Ovary (tissue), 9 donors: Measurements from ENCODE around the gene ERVFRD-1. TPM values are rescaled to one million over a fixed set of nuclear protein-coding genes. Genes with fewer than 3 reads are reported as not detected.

ENCODE experiments used
- DNase-seq, 5 donors: peaks; one replicate each; pipeline ENCODE4 v3.0.0-alpha.2; 2019 to 2020
- H3K27ac ChIP-seq, 2 donors: fragments of 200-600 bp; one replicate each; pipeline versions ENCODE4 v1.5.1 to v1.8.0; 2019 to 2022
- H3K27me3 ChIP-seq: fragments of 200-600 bp; one replicate; pipeline ENCODE4 v1.8.0; 2022
- H3K36me3 ChIP-seq: fragments of 200-600 bp; sonication (generic); one replicate; pipeline ENCODE4 v1.5.1; 2019
- H3K4me1 ChIP-seq: one replicate; pipeline ENCODE4 v1.8.1; 2013; ENCODE audit warnings: mild to moderate bottlenecking, moderate library complexity; ENCODE audit not compliant: insufficient read depth
- H3K4me3 ChIP-seq: fragments of 200-600 bp; sonication (generic); one replicate; pipeline ENCODE4 v1.5.1; 2017
- H3K9me3 ChIP-seq, 2 donors: fragments of 200-600 bp in 1 of 2; sonication (generic) in 1 of 2; one replicate each; pipeline versions ENCODE4 v1.5.1 to v1.8.1; 2013 to 2019; ENCODE audit warnings: mild to moderate bottlenecking in 1 of 2, moderate library complexity in 1 of 2
- EP300 ChIP-seq: sonication (generic); formaldehyde crosslinking; IDR thresholded peaks from one replicate; pipeline ENCODE4 v1.6.1; 2017; ENCODE audit warnings: antibody characterized with exemption
- POLR2A ChIP-seq: fragments of 450-650 bp; IDR thresholded peaks from one replicate; pipeline ENCODE4 v1.6.1; 2017; ENCODE audit warnings: antibody characterized with exemption, mild to moderate bottlenecking, moderate library complexity
- WGBS, 3 donors: extraction: QIAGEN DNeasy Blood & Tissue Kit in 1 of 3; methylation state at CpG; one replicate each; pipeline versions ENCODE4 v1.1.5 to v1.1.7; 2013 to 2017; 5-methylcytosine and 5-hydroxymethylcytosine counted together
- intact Hi-C, 4 donors: fragments of 100-400 bp; cut with DNase I; formaldehyde crosslinking; loops; one replicate each; pipeline versions ENCODE4 v1.11.0 to v1.15.1; 2022 to 2023
- polyA plus RNA-seq, 2 donors: library from polyadenylated mRNA; stranded (reverse); fragments of 200-250 nt in 1 of 2; fragments of 350-450 nt in 1 of 2; fragmentation: Illumina TruSeq in 1 of 2; extraction: RNeasy Lipid Tissue Mini Kit (QIAGEN cat#74804) in 1 of 2; gene quantifications; one replicate each; pipeline ENCODE4 v1.2.3, GENCODE V29; 2013 to 2014
- total RNA-seq, 7 donors: library from RNA; depleted of rRNA in 2 of 7; stranded (reverse); fragments of >200 nt in 2 of 7; fragmentation: NEBNext Ultra II Directional in 3 of 7; extraction: Animal tissue kit (Norgen Biotek cat#: 25700) in 3 of 7; gene quantifications; one replicate each; pipeline versions ENCODE4 v1.1.0 to v1.2.4, GENCODE V29; 2016 to 2023
- TF ChIP-seq, protein P1 (sequence below), 3 donors: fragments of 450-650 bp in 2 of 3; fragments of 200-600 bp in 1 of 3; IDR thresholded peaks; one replicate each; pipeline versions ENCODE4 v1.5.1 to v1.8.0; 2016 to 2022; ENCODE audit warnings: antibody characterized with exemption in 3 of 3, mild to moderate bottlenecking in 1 of 3
- donor health status: DM: no; HTN: no; CAD: no; lungs with moderate emphysema.
- donor health status: DM: no; HTN: no; CAD: no.
- donor health status: Bipolar disorder and iron deficiency.
- donor health status: DM: yes; HTN: yes; CAD: no.
- donor health status: DM: no; HTN: no; CAD: no.
- donor health status: DM: yes; HTN: yes; CAD: no.

Gene ERVFRD-1
- total and polyA plus RNA-seq, 9 donors, result 0.05 to 0.78 (median 0.12) TPM; not detected in 6

- no peaks in the 10 kb centered on the region for H3K27me3 ChIP-seq
- DNase-seq, result no peak
- intact Hi-C loops, result no loop called here
- no peak overlapping the region for H3K27ac ChIP-seq
- no peaks in the 10 kb centered on the region for H3K9me3 ChIP-seq
- 60 to 63% (median 60%) methylated on average over 3 of the region's 3 CpGs for WGBS, 3 donors
- no peaks in the 10 kb centered on the region for H3K36me3 ChIP-seq
- no peak for TF ChIP-seq EP300
- TF ChIP-seq, protein P1, sequence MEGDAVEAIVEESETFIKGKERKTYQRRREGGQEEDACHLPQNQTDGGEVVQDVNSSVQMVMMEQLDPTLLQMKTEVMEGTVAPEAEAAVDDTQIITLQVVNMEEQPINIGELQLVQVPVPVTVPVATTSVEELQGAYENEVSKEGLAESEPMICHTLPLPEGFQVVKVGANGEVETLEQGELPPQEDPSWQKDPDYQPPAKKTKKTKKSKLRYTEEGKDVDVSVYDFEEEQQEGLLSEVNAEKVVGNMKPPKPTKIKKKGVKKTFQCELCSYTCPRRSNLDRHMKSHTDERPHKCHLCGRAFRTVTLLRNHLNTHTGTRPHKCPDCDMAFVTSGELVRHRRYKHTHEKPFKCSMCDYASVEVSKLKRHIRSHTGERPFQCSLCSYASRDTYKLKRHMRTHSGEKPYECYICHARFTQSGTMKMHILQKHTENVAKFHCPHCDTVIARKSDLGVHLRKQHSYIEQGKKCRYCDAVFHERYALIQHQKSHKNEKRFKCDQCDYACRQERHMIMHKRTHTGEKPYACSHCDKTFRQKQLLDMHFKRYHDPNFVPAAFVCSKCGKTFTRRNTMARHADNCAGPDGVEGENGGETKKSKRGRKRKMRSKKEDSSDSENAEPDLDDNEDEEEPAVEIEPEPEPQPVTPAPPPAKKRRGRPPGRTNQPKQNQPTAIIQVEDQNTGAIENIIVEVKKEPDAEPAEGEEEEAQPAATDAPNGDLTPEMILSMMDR (IDR thresholded peaks at IDR 0.05), result no peak
- no peak for TF ChIP-seq POLR2A
- H3K4me3 ChIP-seq, result no peak overlapping the region
- H3K4me1 ChIP-seq, result no peaks in the 10 kb centered on the region
Measured at GRCh38 chr6:11080296-11080695, 31.2 kb downstream of the ERVFRD-1 start.

DNA sequence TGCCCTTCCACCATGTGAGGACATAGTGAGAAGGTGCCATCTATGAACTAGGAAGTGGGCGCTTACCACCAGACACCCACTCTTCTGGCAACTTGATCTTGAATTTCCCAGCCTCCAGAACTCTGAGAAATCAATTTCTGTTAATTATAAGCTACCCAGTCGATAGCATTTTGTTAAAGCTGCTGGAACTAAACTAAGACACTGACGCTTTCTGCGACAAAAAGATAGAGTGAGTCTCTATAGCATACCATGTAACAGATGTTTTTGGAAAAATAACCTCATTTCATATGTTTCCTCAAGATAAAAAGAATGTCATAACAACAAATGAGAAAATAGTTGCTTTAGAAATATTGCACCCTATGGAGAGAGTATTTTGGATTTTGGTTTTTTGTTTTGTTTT is 33.3 kb downstream of the ERVFRD-1 start:
- Histone ChIP-seq H3K27me3 (no peaks in the 10 kb centered on the region), H3K4me1 (no peaks in the 10 kb centered on the region), H3K4me3 (no peak overlapping the region), H3K36me3 (no peaks in the 10 kb centered on the region), H3K9me3 (no peaks in the 10 kb centered on the region), H3K27ac (no peak overlapping the region)
- no peak for DNase-seq
- TF ChIP-seq POLR2A (no peak), EP300 (no peak)
- TF ChIP-seq, protein P1 (IDR thresholded peaks at IDR 0.05), result no peak
- intact Hi-C loops, result no loop called here
- WGBS, 3 donors, result 66 to 81% (median 73%) methylated on average over 4 of the region's 4 CpGs

DNA sequence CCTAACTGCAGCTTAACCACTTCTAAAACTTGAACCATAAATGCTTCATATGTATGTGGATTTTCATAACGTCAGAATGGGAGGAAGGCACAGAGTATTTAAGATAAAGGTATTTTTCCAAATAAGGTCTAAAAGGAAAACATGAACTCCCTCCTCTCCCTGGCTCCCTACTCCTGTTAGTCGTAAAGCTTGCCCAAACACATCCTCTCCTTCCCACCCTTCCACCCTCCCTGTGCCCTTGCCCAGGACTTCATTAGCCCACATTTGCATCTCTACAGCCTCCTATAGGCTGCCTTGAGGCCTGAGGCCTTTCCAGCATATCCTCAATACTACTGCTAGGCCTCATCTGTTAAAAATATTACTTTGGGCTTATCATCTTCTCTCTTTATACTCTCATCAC is 35.0 kb downstream of the ERVFRD-1 start:
- no peaks in the 10 kb centered on the region for H3K9me3 ChIP-seq
- H3K36me3 ChIP-seq, result no peaks in the 10 kb centered on the region
- TF ChIP-seq EP300, result no peak
- TF ChIP-seq, protein P1 (IDR thresholded peaks at IDR 0.05), result no peak
- no peak for TF ChIP-seq POLR2A
- no peak overlapping the region for H3K27ac ChIP-seq
- H3K4me1 ChIP-seq, result no peaks in the 10 kb centered on the region
- intact Hi-C loops, result no loop called here
- 48 to 51% (median 48%) methylated on average over 2 of the region's 2 CpGs for WGBS, 3 donors
- no peaks in the 10 kb centered on the region for H3K27me3 ChIP-seq
- H3K4me3 ChIP-seq, result no peak overlapping the region
- DNase-seq, result no peak

DNA sequence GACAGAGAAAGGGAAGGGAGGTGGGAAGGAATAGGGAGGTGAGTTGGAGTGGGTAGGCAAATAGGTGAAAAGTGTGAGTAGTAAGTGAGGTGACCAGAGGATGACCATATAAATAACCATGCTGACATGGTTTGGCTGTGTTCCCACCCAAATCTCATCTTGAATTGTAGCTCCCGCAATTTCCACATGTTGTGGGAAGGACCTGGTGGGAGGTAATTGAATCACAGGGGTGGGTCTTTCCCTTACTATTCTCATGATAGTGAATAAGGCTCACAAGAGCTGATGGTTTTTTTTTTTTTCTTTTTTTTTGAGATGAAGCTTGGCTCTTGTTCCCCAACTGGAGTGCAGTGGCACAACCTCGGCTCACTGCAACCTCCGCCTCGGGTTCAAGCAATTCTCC is 39.4 kb downstream of the ERVFRD-1 start:
- H3K27ac ChIP-seq, result no peak overlapping the region
- no peak for DNase-seq
- 90 to 93% (median 92%) methylated on average over 4 of the region's 4 CpGs for WGBS, 3 donors
- no peak overlapping the region for H3K4me3 ChIP-seq
- TF ChIP-seq, protein P1 (IDR thresholded peaks at IDR 0.05), result no peak
- TF ChIP-seq EP300 (no peak), POLR2A (no peak)
- intact Hi-C loops, result no loop called here
- no peaks in the 10 kb centered on the region for H3K4me1 ChIP-seq
- no peaks in the 10 kb centered on the region for H3K36me3 ChIP-seq
- no peaks in the 10 kb centered on the region for H3K27me3 ChIP-seq
- no peaks in the 10 kb centered on the region for H3K9me3 ChIP-seq

- TF ChIP-seq, protein P1 (IDR thresholded peaks at IDR 0.05), result no peak
- TF ChIP-seq POLR2A, result no peak
- TF ChIP-seq EP300, result no peak
- Histone ChIP-seq H3K36me3 (no peaks in the 10 kb centered on the region), H3K4me1 (no peaks in the 10 kb centered on the region), H3K27me3 (no peaks in the 10 kb centered on the region), H3K4me3 (no peak overlapping the region), H3K27ac (no peak overlapping the region), H3K9me3 (no peaks in the 10 kb centered on the region)
- DNase-seq, result no peak
- intact Hi-C loops, result no loop called here
- 44 to 53% (median 50%) methylated on average over 2 of the region's 2 CpGs for WGBS, 3 donors
Measured at GRCh38 chr6:11069760-11070159, 41.8 kb downstream of the ERVFRD-1 start.
